ENCODE measurements around the gene SPON1.
"Not testable (repeated sequence)": the region's sequence is repeated elsewhere in the genome, so short reads cannot be mapped to it uniquely, and the experiment has no call there.

SPON1 gene

DNA sequence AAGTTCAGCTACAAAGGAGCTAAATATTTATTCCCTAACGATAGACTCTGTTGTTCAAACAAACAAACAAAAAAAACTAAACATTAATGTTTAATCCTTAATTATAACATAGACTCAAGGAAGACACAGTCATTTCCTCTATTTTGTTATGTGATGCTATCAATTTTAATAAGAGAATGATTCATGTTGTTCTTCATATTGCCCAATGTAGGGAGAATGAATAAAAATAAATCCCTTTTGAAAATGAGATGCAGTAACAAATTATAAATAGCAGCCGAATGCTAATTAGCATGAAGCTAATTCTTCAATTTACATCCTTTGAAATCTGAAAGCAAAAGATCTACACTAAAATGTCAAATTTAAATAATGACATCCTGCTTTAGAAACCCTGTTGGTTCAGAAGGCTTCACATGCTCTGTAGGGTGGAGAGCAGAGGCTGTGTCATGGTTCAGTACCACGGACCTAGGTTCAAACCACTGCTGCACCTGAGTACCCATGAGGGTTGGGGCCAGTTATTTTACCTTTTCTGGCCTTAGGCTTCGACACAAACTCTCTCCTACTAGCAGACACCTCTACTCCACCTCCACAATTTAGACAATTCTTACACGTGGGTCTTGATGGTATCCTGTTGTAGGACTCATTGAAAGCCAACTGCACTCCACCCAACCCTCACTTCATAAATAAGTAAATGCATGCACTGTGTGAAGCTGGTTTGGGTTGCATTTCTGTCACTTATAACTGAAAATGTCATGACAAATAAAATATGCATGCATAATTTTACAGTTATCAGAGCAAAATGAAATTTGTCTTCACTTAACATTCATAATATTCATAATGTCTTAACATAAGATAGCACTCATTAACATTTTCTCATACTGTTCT, 307.4 kb downstream of the SPON1 start:
- Mint-ChIP-seq H3K27me3 (no peaks in the 10 kb centered on the region), H3K4me3 (no peak overlapping the region), H3K4me1 (peaks cover 32% of the 10 kb centered on the region), H3K36me3 (peaks cover 22% of the 10 kb centered on the region), H3K27ac (no peak overlapping the region), H3K9me3 (no peaks in the 10 kb centered on the region)

DNA sequence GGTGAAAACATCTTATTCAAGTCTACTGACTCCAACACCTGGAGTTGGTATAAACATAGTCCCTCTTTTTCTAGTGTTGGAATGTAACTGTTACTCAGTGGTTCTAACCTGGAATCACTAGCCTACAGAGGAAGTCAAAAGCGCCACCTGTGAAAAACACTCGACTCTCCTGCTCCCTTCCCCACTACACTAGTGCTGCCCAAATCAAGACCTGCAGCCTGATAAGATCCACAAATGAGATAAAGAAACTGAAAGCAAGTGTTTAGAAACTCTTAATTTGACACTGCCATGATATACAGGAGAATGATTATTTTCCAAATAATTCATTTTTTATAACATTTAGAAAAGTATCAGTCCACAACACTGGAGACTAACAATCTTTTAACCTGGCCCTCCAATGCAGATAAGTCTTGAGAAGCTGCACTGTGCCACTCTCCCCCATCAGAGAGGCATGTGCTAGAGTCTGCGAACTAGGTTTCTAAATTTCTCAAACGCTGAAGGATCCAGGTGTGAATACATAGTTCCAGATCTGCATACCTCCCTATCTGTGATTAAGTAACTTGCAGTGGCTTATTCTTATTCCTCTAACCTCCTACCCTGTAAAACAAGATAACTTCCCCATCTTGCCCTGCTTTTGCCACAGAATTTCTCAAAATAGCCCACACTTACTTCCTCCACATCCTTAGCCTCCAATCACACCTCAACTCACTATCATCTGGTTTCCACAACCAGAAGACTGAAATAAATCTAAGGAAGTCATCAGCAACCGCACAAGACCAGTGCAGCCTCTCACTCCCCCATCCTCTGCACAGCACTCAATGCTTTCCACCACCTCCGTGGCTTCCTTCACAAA, 308.4 kb downstream of the SPON1 start:
- Mint-ChIP-seq H3K4me3 (peak overlapping the region; percentile 75), H3K9me3 (no peaks in the 10 kb centered on the region), H3K36me3 (peaks cover 18% of the 10 kb centered on the region), H3K4me1 (peaks cover 32% of the 10 kb centered on the region), H3K27ac (peak overlapping the region; percentile 79), H3K27me3 (no peaks in the 10 kb centered on the region)

DNA sequence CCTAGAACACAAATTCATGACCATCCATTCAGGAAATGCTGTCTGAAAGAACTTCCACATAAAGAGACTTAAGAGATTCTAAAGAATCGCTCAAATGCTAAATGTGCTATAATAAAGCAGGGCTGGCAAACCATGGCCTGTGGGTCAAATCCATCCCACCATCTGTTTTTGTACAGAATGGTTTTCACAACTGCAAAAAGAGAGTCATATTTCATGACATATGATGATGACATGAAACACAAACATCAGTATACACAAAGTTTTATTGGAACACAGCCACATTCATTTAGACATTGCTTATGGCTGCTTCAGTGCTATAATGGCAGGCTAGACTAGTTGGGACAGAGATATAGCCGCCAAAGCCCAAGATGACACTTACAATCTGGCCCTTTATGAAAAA, 311.4 kb downstream of the SPON1 start:
- Mint-ChIP-seq H3K27me3 (no peaks in the 10 kb centered on the region), H3K4me1 (peaks cover 32% of the 10 kb centered on the region), H3K27ac (no peak overlapping the region), H3K4me3 (no peak overlapping the region), H3K36me3 (peaks cover 8% of the 10 kb centered on the region), H3K9me3 (no peaks in the 10 kb centered on the region)

DNA sequence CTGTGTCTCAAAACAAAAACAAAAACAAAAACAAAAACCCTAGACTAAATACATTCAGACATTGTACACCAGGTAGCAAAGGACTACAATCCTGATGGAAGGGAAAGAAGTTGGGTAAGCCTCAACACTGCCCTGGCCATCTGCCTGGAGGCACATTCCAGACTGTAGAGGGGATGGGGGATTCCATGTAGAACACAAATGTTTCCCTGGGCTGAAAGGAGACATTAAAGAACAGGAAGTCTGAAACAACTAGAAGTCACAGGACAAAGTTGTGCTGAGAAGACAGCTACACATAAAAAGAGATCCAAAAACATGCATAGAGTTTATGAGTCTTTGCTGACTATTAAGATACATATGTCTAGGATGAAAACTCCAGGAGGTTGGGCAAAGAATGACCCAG, 312.6 kb downstream of the SPON1 start:
- H3K27ac Mint-ChIP-seq, result no peak overlapping the region
- peaks cover 10% of the 10 kb centered on the region for H3K36me3 Mint-ChIP-seq

DNA sequence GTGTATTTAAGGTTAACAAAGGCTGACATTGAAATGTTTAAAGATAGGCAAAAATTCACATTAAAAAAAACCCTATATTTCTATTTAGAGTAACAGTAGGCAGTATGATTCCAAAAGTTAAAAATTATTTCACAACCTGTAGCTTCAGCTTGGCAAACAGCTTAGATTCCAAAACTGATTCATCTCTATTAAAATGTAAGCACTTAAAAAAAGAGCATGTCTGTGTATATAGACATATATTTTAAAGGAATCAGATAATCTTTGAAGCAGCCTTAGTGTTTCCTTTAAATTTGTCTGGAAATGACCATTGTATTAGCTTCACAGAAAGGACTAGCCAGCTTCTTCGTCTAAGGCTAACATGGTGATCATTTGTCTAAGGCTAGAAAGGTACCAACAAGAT, 316.3 kb downstream of the SPON1 start:
- not testable (repeated sequence) for H3K9me3 Mint-ChIP-seq, H3K27ac Mint-ChIP-seq, H3K27me3 Mint-ChIP-seq, H3K4me3 Mint-ChIP-seq, H3K4me1 Mint-ChIP-seq, H3K36me3 Mint-ChIP-seq

More for the DNA sequence above, 312.6 kb downstream of the SPON1 start:
- Mint-ChIP-seq H3K4me1 (peaks cover 24% of the 10 kb centered on the region), H3K4me3 (no peak overlapping the region), H3K9me3 (no peaks in the 10 kb centered on the region), H3K27me3 (no peaks in the 10 kb centered on the region)

DNA sequence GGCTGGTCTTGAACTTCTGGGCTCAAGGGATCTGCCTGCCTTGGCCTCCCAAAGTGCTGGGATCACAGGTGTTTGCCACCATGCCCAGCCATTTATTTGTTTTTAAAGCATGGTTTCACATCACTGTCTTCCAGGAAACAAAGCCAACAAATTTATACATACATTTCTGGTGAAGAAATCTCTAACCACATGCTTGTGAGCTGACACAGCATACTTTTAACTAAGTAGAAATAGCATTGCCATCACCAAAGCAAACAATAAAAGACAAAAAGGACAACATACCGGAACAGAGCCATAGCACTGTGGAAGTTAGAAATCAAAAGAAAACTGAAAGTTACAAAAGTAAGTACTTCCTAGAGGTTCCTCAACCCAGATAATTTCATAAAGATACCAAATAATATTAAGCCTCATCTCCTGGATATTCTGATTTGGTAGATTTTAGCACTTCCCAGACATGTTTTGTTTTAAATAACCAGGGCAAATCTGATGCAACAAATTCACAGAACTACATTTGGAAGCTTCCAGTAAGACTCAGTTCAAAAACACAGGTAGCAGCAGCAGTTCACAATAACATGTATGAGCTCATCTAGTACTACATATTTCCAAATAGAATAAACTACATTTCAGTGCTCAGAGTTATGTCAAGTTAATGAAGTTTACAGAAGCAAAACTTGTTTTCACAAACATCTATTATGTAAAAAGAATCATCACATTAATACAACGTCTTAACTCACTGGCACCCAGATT, 325.8 kb downstream of the SPON1 start:
- no peaks in the 10 kb centered on the region for H3K27me3 Mint-ChIP-seq
- no peak overlapping the region for H3K4me3 Mint-ChIP-seq
- no peak overlapping the region for H3K27ac Mint-ChIP-seq
- H3K9me3 Mint-ChIP-seq, result no peaks in the 10 kb centered on the region
- H3K4me1 Mint-ChIP-seq, result peaks cover 8% of the 10 kb centered on the region
- peaks cover 23% of the 10 kb centered on the region for H3K36me3 Mint-ChIP-seq

DNA sequence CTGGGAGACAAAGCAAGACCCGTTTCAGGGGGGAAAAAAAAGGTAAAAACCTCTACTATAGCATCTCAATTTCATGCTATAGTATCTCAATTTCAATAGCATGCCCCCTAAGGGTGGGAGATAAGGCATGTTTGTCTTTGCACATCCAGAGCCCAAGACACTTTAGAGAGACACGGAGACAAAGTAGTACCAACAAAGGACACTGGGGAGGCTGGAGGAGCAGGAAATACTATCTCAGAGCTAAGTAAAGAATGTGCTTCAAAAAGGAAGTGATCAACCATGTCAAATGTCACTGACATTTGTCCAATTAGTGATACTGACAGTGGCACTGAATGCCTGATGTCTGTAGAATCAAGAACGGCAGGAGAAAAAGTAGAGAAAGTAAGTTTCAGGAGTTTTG, 327.9 kb downstream of the SPON1 start:
- H3K4me1 Mint-ChIP-seq, result peaks cover 8% of the 10 kb centered on the region
- no peak overlapping the region for H3K27ac Mint-ChIP-seq
- peaks cover 30% of the 10 kb centered on the region for H3K36me3 Mint-ChIP-seq
- H3K27me3 Mint-ChIP-seq, result no peaks in the 10 kb centered on the region
- no peak overlapping the region for H3K4me3 Mint-ChIP-seq
- no peaks in the 10 kb centered on the region for H3K9me3 Mint-ChIP-seq

DNA sequence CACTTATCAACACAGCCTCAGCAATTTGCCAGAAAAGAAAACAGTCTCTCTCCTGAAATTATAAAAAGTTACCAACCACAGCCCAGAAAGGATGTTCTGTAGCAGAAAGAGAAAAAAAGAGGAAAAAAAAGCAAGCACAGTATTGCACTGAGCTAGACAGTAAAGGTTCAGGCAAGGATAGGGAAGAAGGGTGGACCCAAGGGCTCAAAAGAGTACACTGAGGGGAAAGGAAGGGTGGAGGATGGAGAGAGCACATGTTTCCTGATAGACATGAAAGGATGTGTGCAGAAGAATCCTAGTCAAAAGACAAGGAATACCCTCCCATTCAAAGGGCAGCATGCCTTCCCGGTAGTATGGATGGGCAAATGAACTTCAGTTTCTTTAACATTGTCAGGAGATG, 337.4 kb downstream of the SPON1 start:
- peaks cover 22% of the 10 kb centered on the region for H3K4me1 Mint-ChIP-seq
- no peaks in the 10 kb centered on the region for H3K27me3 Mint-ChIP-seq
- no peaks in the 10 kb centered on the region for H3K36me3 Mint-ChIP-seq
- no peaks in the 10 kb centered on the region for H3K9me3 Mint-ChIP-seq
- no peak overlapping the region for H3K27ac Mint-ChIP-seq
- no peak overlapping the region for H3K4me3 Mint-ChIP-seq

DNA sequence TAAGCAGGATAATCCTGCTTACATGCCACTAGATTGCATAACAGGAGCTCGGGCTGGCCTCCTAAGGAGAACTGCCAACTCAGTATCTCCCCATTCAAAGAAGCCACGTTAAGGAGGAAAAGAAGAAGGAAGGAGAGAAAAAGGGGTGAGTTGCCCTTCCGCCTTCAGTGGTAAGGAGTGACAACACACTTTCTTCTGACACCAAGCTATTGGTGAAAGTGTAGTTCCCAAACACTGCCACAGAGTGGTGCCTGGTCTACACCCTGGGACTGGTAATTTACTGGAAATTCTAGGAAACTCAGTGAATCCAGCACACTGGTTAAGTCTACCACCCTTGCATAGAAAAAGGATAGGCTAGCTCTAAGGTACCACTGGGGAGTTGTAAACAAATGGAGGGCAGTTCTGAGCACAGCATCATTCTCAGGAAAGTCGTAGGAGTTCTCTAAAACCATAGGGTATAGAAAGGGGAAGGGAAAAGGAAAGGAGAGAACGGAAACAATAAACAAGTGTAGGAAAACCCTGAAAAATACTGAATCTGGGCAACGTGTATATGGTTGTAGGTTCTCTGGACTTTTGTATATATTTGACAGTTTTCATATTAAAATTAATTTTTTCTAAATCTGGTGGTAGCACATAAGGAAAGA, 338.3 kb downstream of the SPON1 start:
- Mint-ChIP-seq H3K27me3 (no peaks in the 10 kb centered on the region), H3K36me3 (no peaks in the 10 kb centered on the region), H3K4me1 (peaks cover 23% of the 10 kb centered on the region), H3K9me3 (no peaks in the 10 kb centered on the region), H3K27ac (no peak overlapping the region), H3K4me3 (no peak overlapping the region)

DNA sequence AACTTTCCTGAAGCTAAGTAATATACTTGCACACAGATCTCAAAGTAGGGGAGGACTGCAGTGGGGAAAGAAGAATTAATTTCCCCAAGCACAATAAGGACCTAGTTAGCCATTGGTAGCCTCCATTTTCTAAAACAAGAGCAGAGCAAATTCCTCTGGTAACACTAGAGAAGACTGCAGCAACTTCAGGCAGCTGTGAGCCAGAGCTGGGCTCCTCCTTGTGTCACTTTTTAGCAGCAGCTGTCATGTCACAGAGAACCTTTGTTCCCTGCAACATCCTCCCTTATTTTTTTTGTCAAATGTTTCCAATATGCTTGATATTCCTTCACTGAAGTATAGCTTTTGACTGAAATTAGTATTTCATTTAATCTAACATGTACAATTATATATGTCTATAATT, 342.1 kb downstream of the SPON1 start:
- peaks cover 15% of the 10 kb centered on the region for H3K4me1 Mint-ChIP-seq
- H3K27ac Mint-ChIP-seq, result no peak overlapping the region
- H3K9me3 Mint-ChIP-seq, result no peaks in the 10 kb centered on the region
- H3K27me3 Mint-ChIP-seq, result no peaks in the 10 kb centered on the region
- H3K36me3 Mint-ChIP-seq, result no peaks in the 10 kb centered on the region
- no peak overlapping the region for H3K4me3 Mint-ChIP-seq

DNA sequence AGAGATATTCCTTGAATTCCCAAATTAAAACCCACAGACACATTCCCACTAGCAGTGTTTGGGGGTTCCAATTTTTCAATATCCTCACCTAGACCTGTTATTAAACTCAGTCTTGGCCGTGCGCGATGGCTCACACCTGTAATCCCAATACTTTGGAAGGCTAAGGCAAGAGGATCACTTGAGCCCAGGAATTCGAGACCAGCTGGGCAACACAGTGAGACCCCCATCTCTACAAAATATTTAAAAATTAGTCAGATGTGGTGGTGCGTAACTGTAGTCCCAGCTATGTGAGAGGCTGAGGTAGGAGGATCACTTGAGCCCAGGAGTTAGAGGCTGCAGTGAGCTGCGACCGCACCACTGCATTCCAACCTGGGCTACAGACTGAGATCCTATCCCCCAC, 343.1 kb downstream of the SPON1 start:
- Mint-ChIP-seq H3K27me3 (no peaks in the 10 kb centered on the region), H3K27ac (no peak overlapping the region), H3K4me3 (no peak overlapping the region), H3K9me3 (no peaks in the 10 kb centered on the region), H3K36me3 (no peaks in the 10 kb centered on the region), H3K4me1 (peaks cover 15% of the 10 kb centered on the region)

DNA sequence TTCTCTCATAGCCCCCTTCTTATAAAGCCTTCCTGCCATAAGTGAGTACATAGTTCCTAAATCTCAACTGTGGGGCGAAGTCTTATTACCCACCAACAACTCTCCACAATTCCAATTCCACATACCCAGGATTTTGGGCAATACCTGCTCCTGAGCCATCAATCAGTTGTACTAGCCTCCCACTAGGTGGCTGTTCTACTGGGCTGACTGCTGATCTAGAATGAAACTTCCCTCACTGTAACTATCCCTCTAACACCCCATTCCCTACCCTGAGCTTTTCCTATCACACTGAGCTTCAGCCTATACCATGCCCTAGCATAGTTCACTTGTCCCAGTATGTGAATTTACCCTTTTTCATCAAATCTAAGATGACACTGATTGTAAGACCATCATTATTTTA, 344.0 kb downstream of the SPON1 start:
- no peaks in the 10 kb centered on the region for H3K36me3 Mint-ChIP-seq
- H3K9me3 Mint-ChIP-seq, result no peaks in the 10 kb centered on the region
- no peak overlapping the region for H3K27ac Mint-ChIP-seq
- H3K27me3 Mint-ChIP-seq, result no peaks in the 10 kb centered on the region
- no peak overlapping the region for H3K4me3 Mint-ChIP-seq
- H3K4me1 Mint-ChIP-seq, result peaks cover 15% of the 10 kb centered on the region

DNA sequence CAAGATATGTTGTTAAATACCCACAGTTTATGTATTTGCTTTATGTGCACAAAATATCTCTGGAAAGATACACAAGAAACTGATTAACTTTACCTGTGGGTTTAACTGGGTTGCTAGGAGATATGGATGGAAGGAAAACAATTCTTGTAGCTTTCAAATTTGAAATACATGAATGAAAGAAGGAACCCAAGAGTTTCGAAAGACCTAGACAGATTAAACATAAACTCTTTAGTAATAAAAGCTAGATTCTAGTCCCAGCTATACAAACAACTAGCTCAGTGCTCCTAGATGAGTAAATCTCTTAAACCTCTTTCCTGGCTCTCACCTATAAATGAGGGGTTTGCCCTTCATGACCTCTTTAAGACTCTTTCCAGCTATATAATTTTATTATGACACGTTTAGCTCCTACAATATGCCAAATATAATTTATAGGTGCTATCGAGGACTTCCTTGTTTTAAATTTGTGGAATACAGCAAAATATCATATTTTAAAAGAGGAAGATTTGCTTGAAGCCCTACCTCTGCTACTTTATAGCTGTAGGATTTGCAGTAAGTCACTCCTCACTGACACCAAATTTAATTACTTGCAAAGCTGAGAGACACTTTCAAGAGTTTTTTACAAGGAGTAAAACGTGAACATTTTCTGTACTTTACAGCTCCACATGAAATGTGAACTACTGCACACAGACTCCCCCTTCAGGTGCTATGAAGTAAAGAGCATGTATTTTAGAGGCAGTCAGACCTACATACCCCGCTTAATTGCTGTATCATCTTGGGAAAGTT, 345.8 kb downstream of the SPON1 start:
- Mint-ChIP-seq H3K4me1 (peaks cover 20% of the 10 kb centered on the region), H3K27ac (no peak overlapping the region), H3K36me3 (no peaks in the 10 kb centered on the region), H3K9me3 (no peaks in the 10 kb centered on the region), H3K27me3 (no peaks in the 10 kb centered on the region), H3K4me3 (no peak overlapping the region)

DNA sequence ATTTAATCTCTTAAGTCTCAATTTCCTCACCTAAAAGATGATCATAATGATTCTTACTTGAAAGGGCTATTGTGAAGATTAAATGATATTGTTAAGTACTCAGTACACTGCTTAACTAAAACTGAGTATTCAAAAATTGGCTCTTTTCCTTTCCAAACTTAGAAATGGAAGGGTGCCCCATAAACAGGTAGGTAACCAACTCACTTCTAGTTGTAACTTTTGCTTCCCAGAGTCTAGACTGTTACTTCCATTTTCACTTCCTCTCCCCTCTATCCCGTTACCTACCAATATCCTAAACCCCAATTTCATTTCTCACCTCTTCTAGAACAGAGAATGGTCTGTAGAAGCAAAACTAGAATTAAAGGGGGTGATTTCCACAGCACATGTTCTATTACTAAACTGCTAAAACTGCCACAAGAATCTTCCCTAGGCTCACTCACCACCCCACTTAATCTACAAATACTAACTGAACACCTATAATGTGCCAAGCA, 346.4 kb downstream of the SPON1 start:
- Mint-ChIP-seq H3K27me3 (no peaks in the 10 kb centered on the region), H3K9me3 (no peaks in the 10 kb centered on the region), H3K36me3 (peaks cover under 1% of the 10 kb centered on the region), H3K4me3 (no peak overlapping the region), H3K4me1 (peaks cover 21% of the 10 kb centered on the region), H3K27ac (no peak overlapping the region)

All from activated naive CD4-positive, alpha-beta T cell treated with anti-CD3 and anti-CD28 coated beads, Interleukin-2, amount 50 U/mL, for 24 hours (primary cell).